ENCODE results near the gene NKAIN2. TPM values are rescaled to one million over a fixed set of nuclear protein-coding genes. Genes with fewer than 3 reads are reported as not detected.

Gene NKAIN2
- total RNA-seq, 1 experiment from 2014 or later = not detected

DNA sequence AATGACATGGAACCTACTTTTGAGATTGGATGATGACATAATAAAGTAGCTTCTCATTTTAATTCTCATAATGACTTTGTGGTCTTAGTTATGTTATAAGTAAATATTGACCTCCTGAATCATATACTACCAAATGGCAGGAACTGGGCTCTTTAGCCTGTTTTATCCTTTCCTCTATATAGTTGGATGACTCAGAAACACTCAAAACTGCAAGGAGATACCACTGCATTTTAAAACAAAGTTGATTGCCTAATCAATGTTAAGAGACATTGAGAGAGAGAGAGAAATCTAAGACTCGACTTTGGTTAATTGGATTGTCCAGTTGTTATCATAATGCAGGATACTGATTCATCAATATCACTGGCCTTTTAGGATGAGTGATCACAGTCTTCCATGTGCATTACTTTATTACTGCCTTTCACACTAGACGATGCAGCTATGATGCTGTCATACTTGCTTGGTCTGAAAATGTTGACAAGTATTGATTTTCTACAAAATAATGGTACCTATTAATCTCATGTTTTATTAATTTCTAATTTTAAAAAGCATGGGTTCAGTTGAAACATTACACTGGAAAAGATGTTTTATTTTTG lies 320.0 kb downstream of the NKAIN2 start:
- H3K4me2 ChIP-seq (ENCODE audit: low read length) = no peak overlapping the region
- no peaks in the 10 kb centered on the region for H3K9me2 ChIP-seq (ENCODE audit: insufficient read depth)
- H3K79me2 ChIP-seq (ENCODE audit: insufficient read depth, low read length) = no peaks in the 10 kb centered on the region
- H3K9me3 ChIP-seq (ENCODE audit: control insufficient read depth in 1 of 2, insufficient read depth in 1 of 2, low read depth in 1 of 2, low read length in 2 of 2) = no peaks in the 10 kb centered on the region
- POLR2A ChIA-PET = no interaction called here
- H3K4me1 ChIP-seq (ENCODE audit: control insufficient read depth in 1 of 2, insufficient read depth in 2 of 2, low read length in 2 of 2) = no peaks in the 10 kb centered on the region
- H4K20me1 ChIP-seq (ENCODE audit: insufficient read depth) = no peaks in the 10 kb centered on the region
- TF ChIP-seq, protein P1, sequence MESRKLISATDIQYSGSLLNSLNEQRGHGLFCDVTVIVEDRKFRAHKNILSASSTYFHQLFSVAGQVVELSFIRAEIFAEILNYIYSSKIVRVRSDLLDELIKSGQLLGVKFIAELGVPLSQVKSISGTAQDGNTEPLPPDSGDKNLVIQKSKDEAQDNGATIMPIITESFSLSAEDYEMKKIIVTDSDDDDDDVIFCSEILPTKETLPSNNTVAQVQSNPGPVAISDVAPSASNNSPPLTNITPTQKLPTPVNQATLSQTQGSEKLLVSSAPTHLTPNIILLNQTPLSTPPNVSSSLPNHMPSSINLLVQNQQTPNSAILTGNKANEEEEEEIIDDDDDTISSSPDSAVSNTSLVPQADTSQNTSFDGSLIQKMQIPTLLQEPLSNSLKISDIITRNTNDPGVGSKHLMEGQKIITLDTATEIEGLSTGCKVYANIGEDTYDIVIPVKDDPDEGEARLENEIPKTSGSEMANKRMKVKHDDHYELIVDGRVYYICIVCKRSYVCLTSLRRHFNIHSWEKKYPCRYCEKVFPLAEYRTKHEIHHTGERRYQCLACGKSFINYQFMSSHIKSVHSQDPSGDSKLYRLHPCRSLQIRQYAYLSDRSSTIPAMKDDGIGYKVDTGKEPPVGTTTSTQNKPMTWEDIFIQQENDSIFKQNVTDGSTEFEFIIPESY (IDR thresholded peaks at IDR 0.05; ENCODE audit: extremely low read depth, insufficient replicate concordance, low read length) = no peak
- TF ChIP-seq ZNF274 (IDR thresholded peaks at IDR 0.05; ENCODE audit: low read depth, low read length) (no peak), ATF3 (IDR thresholded peaks at IDR 0.05) (no peak), FOSL1 (IDR thresholded peaks at IDR 0.05; ENCODE audit: low read depth) (no peak), CBX3 (IDR thresholded peaks at IDR 0.05; ENCODE audit: low read depth) (no peak), SIN3A (IDR thresholded peaks at IDR 0.05; ENCODE audit: low read depth) (no peak), TCF7L2 (IDR thresholded peaks at IDR 0.05; ENCODE audit: borderline replicate concordance, extremely low read depth, insufficient read depth, insufficient read length) (no peak), CEBPB (IDR thresholded peaks at IDR 0.05; ENCODE audit: low read depth) (no peak), EGR1 (IDR thresholded peaks at IDR 0.05; ENCODE audit: low read depth) (no peak), ZFX (IDR thresholded peaks at IDR 0.05) (no peak), SP1 (IDR thresholded peaks at IDR 0.05; ENCODE audit: low read depth) (no peak), SRF (IDR thresholded peaks at IDR 0.05; ENCODE audit: low read depth) (no peak), ELF1 (IDR thresholded peaks at IDR 0.05; ENCODE audit: borderline replicate concordance, low read depth) (no peak), POLR2AphosphoS5 (IDR thresholded peaks at IDR 0.05; ENCODE audit: low read depth, low read length) (no peak), RAD21 (IDR thresholded peaks at IDR 0.05; ENCODE audit: low read depth) (no peak), YY1 (IDR thresholded peaks at IDR 0.05; ENCODE audit: extremely low read depth, insufficient replicate concordance, low read depth, low read length) (no peak), JUND (IDR thresholded peaks at IDR 0.05) (no peak), POLR2A (IDR thresholded peaks at IDR 0.05; ENCODE audit: borderline replicate concordance, extremely low read depth, insufficient read depth, insufficient read length) (no peak), EZH2 (IDR thresholded peaks at IDR 0.05) (no peak)
- TF ChIP-seq, protein P2, sequence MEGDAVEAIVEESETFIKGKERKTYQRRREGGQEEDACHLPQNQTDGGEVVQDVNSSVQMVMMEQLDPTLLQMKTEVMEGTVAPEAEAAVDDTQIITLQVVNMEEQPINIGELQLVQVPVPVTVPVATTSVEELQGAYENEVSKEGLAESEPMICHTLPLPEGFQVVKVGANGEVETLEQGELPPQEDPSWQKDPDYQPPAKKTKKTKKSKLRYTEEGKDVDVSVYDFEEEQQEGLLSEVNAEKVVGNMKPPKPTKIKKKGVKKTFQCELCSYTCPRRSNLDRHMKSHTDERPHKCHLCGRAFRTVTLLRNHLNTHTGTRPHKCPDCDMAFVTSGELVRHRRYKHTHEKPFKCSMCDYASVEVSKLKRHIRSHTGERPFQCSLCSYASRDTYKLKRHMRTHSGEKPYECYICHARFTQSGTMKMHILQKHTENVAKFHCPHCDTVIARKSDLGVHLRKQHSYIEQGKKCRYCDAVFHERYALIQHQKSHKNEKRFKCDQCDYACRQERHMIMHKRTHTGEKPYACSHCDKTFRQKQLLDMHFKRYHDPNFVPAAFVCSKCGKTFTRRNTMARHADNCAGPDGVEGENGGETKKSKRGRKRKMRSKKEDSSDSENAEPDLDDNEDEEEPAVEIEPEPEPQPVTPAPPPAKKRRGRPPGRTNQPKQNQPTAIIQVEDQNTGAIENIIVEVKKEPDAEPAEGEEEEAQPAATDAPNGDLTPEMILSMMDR (IDR thresholded peaks at IDR 0.05 in 2 of 3, conservative IDR thresholded peaks at IDR 0.05 in 1 of 3; ENCODE audit: borderline replicate concordance in 1 of 3, insufficient read depth in 1 of 3, low read depth in 2 of 3, low read length in 2 of 3) = no peak
- RAD21 ChIA-PET (ENCODE audit: low non-redundant PET in 1 of 2, low total read pairs in 2 of 2, uncharacterized antibody in 2 of 2, unreplicated experiment in 2 of 2) = no interaction called here
- H3K9ac ChIP-seq (ENCODE audit: low read length) = no peak overlapping the region
- H3K27me3 ChIP-seq (ENCODE audit: insufficient read depth, low read length) = peaks cover 9% of the 10 kb centered on the region
- H3K27ac ChIP-seq (ENCODE audit: low read depth, low read length) = no peak overlapping the region
- no TSS peak for BruUV-seq (replicated peaks)
- intact Hi-C loops (cut with micrococcal nuclease) = no loop called here
- DNase-seq (ENCODE audit: low read depth, low spot score) (no peak), ATAC-seq (no peak)
- CTCF ChIA-PET = no interaction called here
- no peak overlapping the region for H3K4me3 ChIP-seq (replicated peaks in 1 of 2; ENCODE audit: low read depth in 1 of 2, low read length in 2 of 2)
- H2AFZ ChIP-seq (ENCODE audit: low read depth, low read length, poor library complexity, severe bottlenecking) = no peak overlapping the region
- H3K36me3 ChIP-seq (ENCODE audit: control insufficient read depth in 1 of 2, insufficient read depth in 2 of 2, low read length in 2 of 2) = no peaks in the 10 kb centered on the region
